HS-27A (cell line): ENCODE data around the gene BABAM2.
"Not testable (repeated sequence)": the region's sequence is repeated elsewhere in the genome, so short reads cannot be mapped to it uniquely, and the experiment has no call there.

ENCODE experiments used
- DNase-seq: peaks from one replicate; pipeline ENCODE4 v3.0.0-alpha.2; 2012; ENCODE audit warnings: low read depth, missing footprints

BABAM2 gene

DNA sequence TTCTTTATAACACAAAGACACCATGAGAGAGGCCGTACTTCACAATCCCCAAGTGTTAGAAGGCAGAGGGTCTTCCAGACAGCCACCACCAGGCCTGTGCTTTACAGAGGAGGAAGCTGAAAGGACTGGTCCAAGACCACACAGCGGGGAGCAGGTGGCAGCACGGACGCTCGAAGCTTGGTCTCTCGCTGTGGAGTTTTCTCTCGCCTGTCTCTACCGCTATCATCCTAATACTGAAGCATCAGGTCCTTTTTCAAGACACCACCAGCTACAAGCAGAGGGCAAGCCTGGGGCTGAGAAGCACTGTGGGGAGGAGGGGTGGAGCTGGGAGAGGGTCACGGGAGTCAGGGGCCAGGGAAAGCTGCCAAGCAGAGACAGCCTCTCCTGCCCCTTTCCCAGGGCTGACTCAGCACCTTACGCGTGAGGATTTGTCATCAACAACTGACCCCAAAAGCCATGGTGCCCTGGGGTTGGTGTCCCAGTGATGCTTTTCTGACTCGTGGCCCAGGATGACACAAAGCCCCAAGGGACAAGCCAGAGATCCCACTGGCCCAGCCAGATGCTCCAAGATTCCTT lies 470.3 kb downstream of the BABAM2 start:
- no peak for DNase-seq

DNA sequence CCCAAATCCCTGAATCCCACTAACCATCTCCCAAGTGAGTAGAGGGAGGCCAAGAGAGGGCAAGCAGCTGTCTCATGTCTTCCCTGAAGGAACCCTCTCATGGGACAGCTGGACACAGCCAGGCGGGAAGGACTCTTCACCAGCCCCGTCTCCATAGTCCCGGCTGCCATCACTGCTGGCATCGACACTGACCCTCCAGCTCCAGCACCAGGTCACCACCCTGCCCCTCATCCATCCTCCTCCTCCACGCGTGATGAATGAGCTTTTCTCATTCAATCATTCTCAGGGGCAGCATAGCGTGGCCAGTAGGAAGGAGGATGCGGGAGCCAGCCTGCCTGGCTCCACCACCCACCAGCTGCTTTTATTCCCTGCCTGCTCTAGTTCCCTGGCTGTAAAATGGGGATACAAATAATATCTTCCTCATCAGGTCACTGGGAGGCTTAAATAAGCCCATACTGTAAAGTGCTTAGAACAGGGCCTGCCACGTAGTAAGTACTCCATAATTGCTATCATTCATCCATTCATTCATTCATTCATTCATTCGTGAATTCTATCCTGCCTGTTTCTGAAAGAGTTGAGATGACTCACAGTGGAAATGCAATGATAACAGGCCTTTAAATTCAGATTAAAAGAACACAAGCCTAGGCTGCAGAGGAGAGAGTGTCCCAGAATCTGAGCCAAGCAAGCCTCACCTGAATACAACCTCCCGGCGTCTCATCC lies 471.6 kb downstream of the BABAM2 start:
- DNase-seq, result no peak

DNA sequence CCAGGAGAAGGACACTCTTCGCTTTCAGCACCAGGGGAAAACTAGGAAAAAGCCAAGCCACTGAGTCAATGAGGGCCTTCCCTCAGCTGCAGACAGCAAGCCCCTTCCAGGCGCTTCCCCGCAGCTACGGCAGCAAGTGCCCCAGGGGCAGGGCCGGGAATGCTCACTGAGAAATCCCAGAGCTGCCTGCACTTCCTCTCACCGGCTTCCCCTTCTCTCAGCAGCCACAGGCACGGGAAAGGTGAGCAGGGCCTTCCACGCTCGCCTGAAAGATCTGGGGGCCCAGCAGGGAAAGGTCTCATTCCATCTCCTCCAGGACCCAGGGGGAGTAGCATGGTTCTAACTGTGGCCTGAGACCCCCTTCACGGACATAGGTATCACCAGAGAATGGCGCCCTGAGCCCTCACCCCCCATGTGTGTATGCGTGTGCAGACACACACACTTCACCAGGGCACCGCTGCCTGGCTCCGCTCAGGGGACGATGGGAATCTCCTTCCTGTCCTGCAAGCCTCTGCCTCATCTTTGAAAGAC lies 472.5 kb downstream of the BABAM2 start:
- no peak for DNase-seq

- DNase-seq, result no peak
These were observed 473.3 kb downstream of the BABAM2 start for GRCh38 chr2:28363686-28364280.

DNA sequence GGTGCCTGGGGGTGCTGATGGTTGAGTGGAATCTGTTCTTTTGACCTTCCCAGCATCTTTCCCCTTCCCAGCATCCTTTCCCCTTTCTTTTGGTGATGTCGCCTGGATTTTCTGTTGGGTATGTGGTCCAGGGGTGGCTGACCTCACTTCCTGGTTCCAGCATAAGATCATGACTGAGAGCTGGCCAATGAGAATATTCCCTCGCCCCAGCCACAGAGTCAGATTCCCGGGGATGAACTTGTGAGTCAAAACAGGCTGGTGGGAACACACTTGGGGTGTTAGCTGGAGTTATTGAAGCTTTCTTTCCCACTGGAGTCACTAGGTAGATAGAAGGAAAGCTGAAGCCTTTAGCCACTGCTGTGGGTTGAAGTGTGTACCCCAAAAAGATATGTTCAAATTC lies 474.1 kb downstream of the BABAM2 start:
- DNase-seq, result no peak

DNA sequence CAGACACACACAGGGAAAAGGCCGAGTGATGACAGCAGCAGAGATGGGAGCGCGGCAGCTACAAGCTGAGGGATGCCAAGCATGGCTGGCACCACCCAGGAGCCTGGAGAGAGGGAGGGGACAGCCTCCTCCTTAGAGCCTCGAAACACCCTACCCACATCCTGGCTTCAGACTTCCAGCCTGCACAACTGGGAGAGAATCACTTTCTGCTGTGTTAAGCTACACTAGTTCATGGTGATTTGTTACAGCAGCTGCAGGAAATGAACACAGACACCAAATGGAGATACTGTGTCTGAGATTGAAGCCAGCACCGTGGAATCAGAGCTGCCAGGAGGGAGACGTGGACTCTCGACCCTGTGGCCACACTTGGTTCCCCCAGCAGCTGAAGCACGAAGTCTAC lies 474.6 kb downstream of the BABAM2 start:
- DNase-seq, result no peak

- DNase-seq, result no peak
These were observed 475.6 kb downstream of the BABAM2 start for GRCh38 chr2:28366149-28366495.

DNA sequence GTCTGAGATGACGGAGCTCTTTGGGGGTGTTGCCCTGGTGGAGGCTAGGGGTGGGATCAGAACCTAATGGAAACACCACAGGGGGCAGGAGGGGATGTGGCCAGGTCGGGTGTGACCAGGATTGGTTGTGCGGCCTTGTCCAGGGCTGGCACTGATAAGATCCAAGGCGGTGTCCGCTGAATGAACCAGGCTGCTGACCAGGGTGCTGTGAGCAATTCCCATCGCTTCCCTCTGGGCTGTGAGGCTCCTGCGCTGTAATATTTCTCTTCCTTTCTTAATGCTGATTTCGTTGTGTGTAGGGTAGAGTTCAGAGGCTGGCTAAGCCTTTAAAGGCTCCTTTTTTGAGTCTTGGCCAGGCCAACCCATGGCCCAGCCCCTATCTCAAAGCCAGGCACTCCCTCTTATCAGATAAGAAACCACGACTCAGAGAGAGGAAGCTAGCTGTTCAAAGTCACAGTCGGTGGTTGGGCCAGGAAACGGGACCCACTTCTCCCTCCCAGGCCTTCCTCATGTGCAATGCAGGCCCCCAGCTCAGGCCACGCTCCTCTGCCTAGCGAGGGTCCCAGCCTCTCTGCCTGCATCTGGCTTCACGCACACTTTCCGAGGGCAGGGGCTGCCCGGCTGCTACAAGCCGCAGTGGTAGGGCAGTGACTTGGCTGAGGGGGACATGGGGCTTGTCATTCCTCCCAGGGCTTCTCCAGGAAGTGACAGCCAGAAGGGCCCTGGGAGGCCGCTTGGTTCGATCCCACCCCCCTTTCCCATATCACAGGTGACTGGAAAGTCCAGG lies 476.2 kb downstream of the BABAM2 start:
- DNase-seq, result no peak

DNA sequence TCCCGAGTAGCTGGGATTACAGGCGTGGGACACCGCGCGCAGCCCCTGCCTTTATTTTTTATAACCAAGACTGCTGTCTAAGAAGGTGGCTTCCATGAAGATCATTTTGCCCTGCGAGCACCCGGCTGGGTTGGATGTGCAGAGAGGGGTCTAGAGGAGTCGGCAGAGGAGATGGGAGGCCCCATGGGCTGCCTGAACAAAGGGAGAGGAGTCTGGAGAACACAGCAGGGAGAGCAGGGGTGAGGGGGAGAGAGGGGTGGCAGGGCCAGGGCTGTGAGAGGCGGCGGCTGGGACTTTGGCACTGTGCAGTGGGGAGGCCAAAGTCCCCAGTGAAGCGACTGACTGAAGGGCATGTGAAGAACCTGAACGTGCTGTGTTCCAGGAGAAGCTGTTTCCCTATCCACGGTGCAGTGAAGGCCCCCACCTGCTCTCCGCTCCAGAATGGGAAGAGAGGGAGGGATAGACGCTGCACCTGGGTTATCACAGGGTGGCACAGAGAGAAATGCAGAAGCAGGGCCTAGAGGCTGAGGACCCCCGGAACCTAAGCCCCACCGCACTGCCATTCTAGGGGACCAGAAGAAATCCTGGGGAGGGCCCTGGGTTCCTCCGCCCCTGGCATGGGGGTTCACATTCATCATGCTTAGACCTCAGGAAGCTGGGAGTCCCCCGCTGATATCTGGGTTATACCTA lies 477.3 kb downstream of the BABAM2 start:
- no peak for DNase-seq

DNA sequence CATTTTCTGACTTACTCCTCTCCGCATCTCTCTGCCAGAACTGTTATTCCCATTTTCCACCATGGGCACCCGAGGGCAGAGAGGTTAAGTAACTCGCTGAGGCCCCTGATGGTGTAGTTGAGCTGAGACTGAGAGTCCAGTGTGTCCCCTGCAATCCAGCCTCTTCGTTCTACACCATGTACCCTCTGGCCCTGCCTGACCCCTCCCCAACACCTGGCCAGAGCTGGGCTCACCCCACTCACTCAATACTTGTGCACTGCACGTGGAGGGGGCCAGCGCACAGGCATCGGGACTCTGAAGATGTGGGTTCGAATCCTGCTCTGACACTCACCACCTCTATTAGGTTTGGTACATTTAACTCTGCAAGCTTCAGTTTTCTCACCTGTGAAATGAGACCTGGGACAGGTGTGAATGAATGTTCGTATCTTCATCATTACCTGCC lies 477.8 kb downstream of the BABAM2 start:
- no peak for DNase-seq

DNA sequence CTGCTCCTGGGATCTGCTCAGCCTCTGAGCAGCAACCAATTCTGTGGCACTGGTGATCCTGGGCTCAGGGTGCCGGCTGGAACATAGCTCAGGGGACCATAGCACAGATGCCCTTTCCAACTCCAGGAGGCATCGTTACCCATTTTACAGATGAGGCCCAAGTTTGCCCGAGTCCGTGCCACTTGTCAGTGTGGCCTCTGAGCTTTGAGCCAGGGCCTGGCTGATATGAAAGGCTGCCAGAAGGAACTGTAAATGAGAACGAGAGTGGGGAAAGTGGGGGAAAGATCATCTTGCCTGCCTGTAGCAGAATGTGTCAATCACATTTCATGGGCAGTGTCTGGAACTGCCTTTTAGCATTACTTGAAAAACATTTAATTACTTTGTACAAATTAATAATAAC lies 478.8 kb downstream of the BABAM2 start:
- no peak for DNase-seq

DNA sequence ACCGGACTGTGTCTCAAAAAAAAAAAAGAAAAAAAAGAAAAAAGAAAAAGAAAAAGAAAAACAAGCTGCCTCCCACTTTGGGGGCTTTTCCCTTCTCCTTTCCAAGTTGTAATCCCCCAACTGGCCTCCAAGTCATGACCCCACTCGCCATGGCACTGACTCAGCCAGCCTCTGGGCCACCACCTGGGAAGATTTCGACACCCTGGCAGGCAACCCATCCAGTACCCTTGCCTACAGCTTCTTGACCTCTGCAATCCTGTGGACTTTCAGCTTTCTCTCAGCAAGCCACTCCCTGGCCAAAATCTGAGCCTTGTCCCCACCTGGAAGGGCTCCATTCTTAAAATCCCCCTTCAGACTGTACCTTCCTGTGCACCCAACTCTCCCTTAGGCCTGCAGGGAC lies 479.8 kb downstream of the BABAM2 start:
- no peak for DNase-seq

GRCh38 chr2:28371728-28372127 lies 481.2 kb downstream of the BABAM2 start:
- not testable (repeated sequence) for DNase-seq

DNA sequence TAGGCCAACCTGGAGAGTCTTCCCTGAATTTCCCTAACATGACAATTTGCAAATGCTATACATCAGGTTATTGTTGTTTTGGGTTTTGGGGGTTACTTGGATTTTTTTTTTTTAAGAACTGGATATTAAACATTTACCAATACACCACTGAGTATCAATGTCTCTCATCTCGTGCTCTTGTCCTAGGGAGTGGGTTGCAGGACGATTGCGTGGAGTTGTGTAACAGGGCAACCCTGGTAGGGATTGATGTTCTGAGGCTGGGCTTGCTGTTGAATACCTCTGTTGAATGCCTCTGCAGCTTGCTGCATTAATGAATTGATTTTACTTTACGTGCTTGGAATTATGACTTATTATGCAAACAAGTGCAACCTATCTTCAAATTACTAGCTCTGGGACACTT lies 483.3 kb downstream of the BABAM2 start:
- no peak for DNase-seq

DNA sequence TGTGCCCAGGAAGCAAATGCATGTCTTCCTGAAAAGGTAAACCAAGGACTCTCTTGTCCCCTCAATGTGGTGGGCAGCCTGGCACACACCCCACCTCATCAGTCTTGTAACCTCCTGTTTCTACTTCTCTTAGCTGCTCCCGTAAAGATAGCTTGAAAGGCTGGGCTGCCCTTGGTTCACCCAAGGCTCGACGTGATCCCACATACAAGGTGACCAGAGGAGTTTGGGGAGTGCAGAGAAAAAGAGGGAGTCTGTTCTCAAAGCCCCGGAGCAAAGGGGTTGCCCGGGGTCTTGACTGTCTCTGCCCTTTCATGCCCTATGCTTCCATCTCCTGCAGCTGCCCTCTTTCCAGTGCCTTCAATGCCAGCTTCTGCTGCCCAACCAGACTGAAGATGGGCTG lies 483.8 kb downstream of the BABAM2 start:
- no peak for DNase-seq

GRCh38 chr2:28375236-28375635 lies 484.7 kb downstream of the BABAM2 start:
- DNase-seq, result no peak

DNA sequence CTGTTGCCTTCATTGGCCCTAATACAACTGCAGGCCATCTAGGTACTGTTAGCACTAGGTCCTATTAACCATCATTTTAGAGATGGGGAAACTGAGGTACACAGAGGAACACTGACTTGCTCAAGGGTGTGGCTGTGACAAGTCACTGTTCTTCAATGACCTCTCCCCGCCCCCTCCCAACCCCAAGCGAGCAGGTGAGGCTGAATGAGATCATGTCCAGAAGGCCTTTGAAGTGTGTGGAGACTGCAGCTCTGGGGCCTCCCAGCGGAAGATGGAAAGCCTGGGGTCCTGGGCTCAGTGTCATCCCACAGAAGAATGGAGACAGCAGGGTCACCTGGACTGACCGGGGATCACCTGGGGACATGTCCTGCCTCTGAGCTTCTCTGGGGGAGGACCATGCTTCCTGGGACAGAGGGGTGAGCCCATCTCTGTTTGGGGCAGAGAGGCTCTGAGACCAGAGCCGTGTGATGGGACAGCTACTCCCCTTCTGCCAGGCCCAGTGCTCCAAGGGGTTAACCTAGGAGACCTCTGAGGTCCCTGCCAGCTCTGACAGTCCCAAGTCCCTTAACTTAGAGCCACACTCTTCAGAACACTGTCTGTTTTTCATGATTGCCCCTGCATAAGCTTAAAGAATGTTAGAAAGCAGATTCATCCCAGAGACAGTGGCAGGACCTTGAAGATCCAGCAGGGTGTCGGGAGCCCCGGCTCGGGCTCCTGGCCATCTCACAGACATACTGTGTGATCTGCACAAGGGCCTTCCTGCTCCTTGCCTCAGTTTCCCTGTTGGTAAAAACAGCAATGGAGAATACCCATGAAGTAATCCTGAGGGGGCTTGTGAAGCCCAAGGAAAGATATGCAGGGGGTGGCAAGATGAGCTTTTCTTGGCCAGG lies 485.5 kb downstream of the BABAM2 start:
- DNase-seq, result no peak

DNA sequence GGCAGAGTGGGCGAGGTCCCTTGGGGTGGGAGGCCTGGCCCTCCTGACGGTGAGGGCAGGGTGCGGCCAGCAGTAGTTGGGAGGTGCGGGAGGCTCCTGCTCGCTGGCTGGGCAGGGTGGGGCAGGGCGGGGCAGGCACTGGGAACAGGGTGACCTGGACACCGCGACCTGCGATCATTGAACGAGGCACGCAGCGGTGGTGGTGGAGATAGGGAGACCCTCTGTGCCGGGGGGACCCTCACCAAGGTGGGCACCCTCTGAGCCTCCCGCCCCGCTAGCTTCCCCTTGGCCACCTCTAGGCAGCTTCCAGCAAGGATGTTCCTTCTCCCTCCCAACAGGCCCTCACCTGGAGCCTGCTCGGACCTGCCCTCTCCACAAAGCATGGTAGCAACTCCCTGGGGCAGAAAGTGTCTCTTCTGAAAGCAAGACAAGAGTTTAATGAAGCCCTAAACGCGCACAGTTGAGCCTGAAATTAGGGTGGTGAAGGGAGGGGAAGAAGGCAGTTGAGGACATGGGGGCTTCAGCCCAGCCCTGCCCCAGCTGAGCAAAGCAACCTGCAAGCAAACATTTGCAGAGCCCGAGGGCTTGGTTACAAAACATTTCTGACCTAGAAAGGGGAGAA lies 486.8 kb downstream of the BABAM2 start:
- no peak for DNase-seq

- no peak for DNase-seq
These were observed 487.6 kb downstream of the BABAM2 start for GRCh38 chr2:28377984-28378678.
